COLO668 (cell line): ENCODE data around the gene PHF2.

Source experiments
- DNase-seq: peaks from one replicate; lab custom pipeline; 2025; ENCODE audit not compliant: unreplicated experiment; lab: John Stamatoyannopoulos, UW

The PHF2 gene

GRCh38 chr9:93675336-93676150 is 99.2 kb downstream of the PHF2 start:
- no peak for DNase-seq

- DNase-seq, result no peak
Observed at GRCh38 chr9:93676310-93677047, 100.1 kb downstream of the PHF2 start.

- no peak for DNase-seq
Observed at GRCh38 chr9:93677048-93677571, 100.7 kb downstream of the PHF2 start.

- DNase-seq, result no peak
Observed at GRCh38 chr9:93677641-93678136, 101.3 kb downstream of the PHF2 start.

- DNase-seq, result no peak
Observed at GRCh38 chr9:93678199-93679019, 102.0 kb downstream of the PHF2 start.

GRCh38 chr9:93679536-93680442 is 103.4 kb downstream of the PHF2 start:
- no peak for DNase-seq

- DNase-seq, result no peak
Observed at GRCh38 chr9:93680443-93681268, 104.3 kb downstream of the PHF2 start.

GRCh38 chr9:93681269-93682154 is 105.1 kb downstream of the PHF2 start:
- peak; percentile 73 for DNase-seq

GRCh38 chr9:93682155-93682968 is 106.0 kb downstream of the PHF2 start:
- DNase-seq, result peak; percentile 85

GRCh38 chr9:93683331-93684134 is 107.1 kb downstream of the PHF2 start:
- no peak for DNase-seq

- DNase-seq, result no peak
Observed at GRCh38 chr9:93684161-93684765, 107.9 kb downstream of the PHF2 start.

GRCh38 chr9:93684806-93685543 is 108.6 kb downstream of the PHF2 start:
- no peak for DNase-seq

GRCh38 chr9:93686127-93686879 is 109.9 kb downstream of the PHF2 start:
- no peak for DNase-seq

- no peak for DNase-seq
Observed at GRCh38 chr9:93686880-93687236, 110.5 kb downstream of the PHF2 start.

GRCh38 chr9:93690618-93691017 is 114.2 kb downstream of the PHF2 start:
- DNase-seq, result no peak
